Esophagus muscularis mucosa (tissue), 4 donors: ENCODE data around the gene GRIFIN. TPM values are rescaled to one million over a fixed set of nuclear protein-coding genes. Genes with fewer than 3 reads are reported as not detected.

Experiments used
- DNase-seq: peaks from one replicate; pipeline ENCODE4 v3.0.0-alpha.2; 2017; ENCODE audit errors: extremely low spot score
- H3K27ac ChIP-seq, 4 donors: fragments of 200-600 bp; sonication (generic); replicated peaks in 1 of 4; 1 replicate in 3 of 4; 2 replicates in 1 of 4; pipeline ENCODE4 v1.5.1; 2016 to 2019; ENCODE audit warnings: mild to moderate bottlenecking in 1 of 4
- H3K27me3 ChIP-seq, 4 donors: fragments of 200-600 bp; sonication (generic); one replicate each; pipeline versions ENCODE4 v1.5.1 to v1.6.0; 2016 to 2019
- H3K36me3 ChIP-seq, 4 donors: fragments of 200-600 bp; sonication (generic); one replicate each; pipeline ENCODE4 v1.5.1; 2016 to 2019
- H3K4me1 ChIP-seq, 4 donors: fragments of 200-600 bp; sonication (generic); one replicate each; pipeline ENCODE4 v1.5.1; 2016 to 2019
- H3K4me3 ChIP-seq, 4 donors: fragments of 200-600 bp; sonication (generic); 1 replicate in 2 of 4; 2 replicates in 2 of 4; pipeline ENCODE4 v1.5.1; 2016 to 2019; ENCODE audit warnings: mild to moderate bottlenecking in 4 of 4, moderate library complexity in 1 of 4
- H3K9me3 ChIP-seq, 4 donors: fragments of 200-600 bp; sonication (generic); 1 replicate in 3 of 4; 2 replicates in 1 of 4; pipeline ENCODE4 v1.5.1; 2016 to 2019
- EP300 ChIP-seq: sonication (generic); formaldehyde crosslinking; IDR thresholded peaks from one replicate; pipeline ENCODE4 v1.6.1; 2017; ENCODE audit warnings: antibody characterized with exemption
- POLR2A ChIP-seq: fragments of 450-650 bp; IDR thresholded peaks from one replicate; pipeline ENCODE4 v1.6.1; 2017; ENCODE audit warnings: antibody characterized with exemption, moderate library complexity, mild to moderate bottlenecking, low read depth
- POLR2AphosphoS5 ChIP-seq, 2 donors: sonication (generic); formaldehyde crosslinking; IDR thresholded peaks; one replicate each; pipeline ENCODE4 v1.6.1; 2017; ENCODE audit warnings: antibody characterized with exemption in 2 of 2
- WGBS: methylation state at CpG from one replicate; pipeline ENCODE4 v1.1.5; 2018; 5-methylcytosine and 5-hydroxymethylcytosine counted together
- intact Hi-C: fragments of 100-400 bp; cut with DNase I; formaldehyde crosslinking; loops from one replicate; pipeline ENCODE4 v1.15.1; 2023
- total RNA-seq, 4 donors: library from RNA; depleted of rRNA; stranded (reverse); fragments of >200 nt; gene quantifications; one replicate each; pipeline versions ENCODE4 v1.1.0 to v1.2.1, GENCODE V29; 2016
- TF ChIP-seq, protein P1 (sequence below), 3 experiments: fragments of 200-600 bp in 2 of 3; fragments of 450-650 bp in 1 of 3; sonication (generic) in 2 of 3; IDR thresholded peaks; one replicate each; pipeline ENCODE4 v1.5.1; 2017 to 2019; ENCODE audit warnings: antibody characterized with exemption in 3 of 3, mild to moderate bottlenecking in 2 of 3, moderate library complexity in 1 of 3

Gene GRIFIN
- total RNA-seq, 4 donors from 2014 or later, result not detected

DNA sequence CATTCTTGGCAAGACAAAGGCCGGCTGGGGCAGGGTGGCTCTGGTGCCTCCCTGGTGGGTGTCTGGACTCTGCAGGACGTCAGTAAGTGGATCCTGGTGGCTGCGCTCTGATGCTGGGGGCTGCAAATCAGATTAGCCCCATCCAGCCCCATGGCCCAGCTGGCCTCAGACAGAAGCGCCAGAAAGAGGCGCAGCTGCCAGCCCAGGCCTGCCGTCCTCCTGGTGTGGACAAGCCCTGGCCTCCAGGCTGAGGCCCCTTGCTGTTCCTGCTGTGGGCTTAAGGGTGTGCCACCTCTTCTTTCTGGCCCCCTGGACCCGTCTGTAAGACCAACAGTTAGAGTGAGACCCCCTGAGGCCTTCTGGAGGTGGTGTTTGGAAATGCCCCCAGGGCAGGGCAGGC lies 37.5 kb upstream of the GRIFIN start:
- intact Hi-C loops, result no loop called here
- no peaks in the 10 kb centered on the region for H3K36me3 ChIP-seq
- 100% methylated on average over 1 of the region's 7 CpGs for WGBS
- H3K4me3 ChIP-seq, result no peak overlapping the region
- DNase-seq, result no peak
- TF ChIP-seq, protein P1, sequence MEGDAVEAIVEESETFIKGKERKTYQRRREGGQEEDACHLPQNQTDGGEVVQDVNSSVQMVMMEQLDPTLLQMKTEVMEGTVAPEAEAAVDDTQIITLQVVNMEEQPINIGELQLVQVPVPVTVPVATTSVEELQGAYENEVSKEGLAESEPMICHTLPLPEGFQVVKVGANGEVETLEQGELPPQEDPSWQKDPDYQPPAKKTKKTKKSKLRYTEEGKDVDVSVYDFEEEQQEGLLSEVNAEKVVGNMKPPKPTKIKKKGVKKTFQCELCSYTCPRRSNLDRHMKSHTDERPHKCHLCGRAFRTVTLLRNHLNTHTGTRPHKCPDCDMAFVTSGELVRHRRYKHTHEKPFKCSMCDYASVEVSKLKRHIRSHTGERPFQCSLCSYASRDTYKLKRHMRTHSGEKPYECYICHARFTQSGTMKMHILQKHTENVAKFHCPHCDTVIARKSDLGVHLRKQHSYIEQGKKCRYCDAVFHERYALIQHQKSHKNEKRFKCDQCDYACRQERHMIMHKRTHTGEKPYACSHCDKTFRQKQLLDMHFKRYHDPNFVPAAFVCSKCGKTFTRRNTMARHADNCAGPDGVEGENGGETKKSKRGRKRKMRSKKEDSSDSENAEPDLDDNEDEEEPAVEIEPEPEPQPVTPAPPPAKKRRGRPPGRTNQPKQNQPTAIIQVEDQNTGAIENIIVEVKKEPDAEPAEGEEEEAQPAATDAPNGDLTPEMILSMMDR (IDR thresholded peaks at IDR 0.05), result no peak
- TF ChIP-seq POLR2A (no peak), POLR2AphosphoS5 (IDR thresholded peaks at IDR 0.05) (no peak), EP300 (no peak)
- H3K9me3 ChIP-seq, result no peaks in the 10 kb centered on the region
- no peak overlapping the region for H3K27ac ChIP-seq
- H3K4me1 ChIP-seq, result peaks cover 33 to 49% (median 45%) of the 10 kb centered on the region in 4 donors
- peaks cover 0 to 8% (median 0%) of the 10 kb centered on the region in 4 donors for H3K27me3 ChIP-seq

DNA sequence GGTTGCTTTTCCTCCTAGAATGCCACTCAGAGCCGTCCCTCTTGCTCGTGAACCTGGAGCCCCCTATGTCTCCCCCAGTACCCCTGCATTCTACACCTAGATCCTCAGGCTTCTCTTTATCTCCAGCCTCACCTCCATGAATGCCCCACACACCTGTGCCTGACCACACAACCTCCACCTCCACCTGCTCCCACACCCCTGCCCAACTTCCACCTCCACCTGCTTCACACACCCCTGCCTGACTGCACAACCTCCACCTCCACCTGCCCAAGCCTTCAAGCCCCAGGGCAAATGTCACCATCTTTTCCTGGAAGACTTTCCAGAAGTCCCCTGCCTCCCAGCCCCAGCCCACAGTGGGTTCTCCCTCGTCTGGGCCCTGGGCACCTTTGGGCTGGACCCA lies 36.5 kb upstream of the GRIFIN start:
- TF ChIP-seq, protein P1 (IDR thresholded peaks at IDR 0.05), result no peak
- TF ChIP-seq POLR2A (no peak), EP300 (no peak), POLR2AphosphoS5 (IDR thresholded peaks at IDR 0.05) (no peak)
- 82% methylated on average over 3 of the region's 3 CpGs for WGBS
- DNase-seq, result no peak

DNA sequence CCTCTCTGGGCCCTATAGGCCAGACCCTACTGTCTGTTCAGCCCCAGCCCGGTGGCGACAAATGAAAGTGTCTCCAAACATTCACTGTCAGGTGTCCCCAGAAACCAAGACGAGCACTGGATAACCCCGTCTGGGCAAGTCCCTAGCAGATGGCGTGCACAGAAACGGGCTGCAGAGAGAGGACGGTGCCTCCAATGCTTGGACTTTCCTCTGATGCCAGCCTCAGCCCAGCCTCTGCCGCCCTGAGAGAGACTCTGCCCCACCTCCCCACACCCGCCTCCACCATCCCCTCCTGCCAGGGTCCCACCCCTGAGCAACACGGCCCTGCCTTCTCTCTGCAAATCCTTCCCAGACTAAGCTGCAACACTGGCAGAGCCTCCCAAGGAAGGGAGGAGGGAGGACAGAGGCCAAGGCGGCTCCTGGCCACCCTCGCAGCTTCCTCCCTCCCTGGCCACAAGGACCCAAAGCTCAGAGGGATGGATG lies 36.0 kb upstream of the GRIFIN start:
- peaks cover 45 to 56% (median 55%) of the 10 kb centered on the region in 4 donors for H3K4me1 ChIP-seq
- H3K27me3 ChIP-seq, result no peaks in the 10 kb centered on the region
- H3K27ac ChIP-seq, result peak overlapping the region in 2 of 4 donors; percentile 9 to 48
- TF ChIP-seq, protein P1 (IDR thresholded peaks at IDR 0.05), result no peak
- TF ChIP-seq POLR2AphosphoS5 (IDR thresholded peaks at IDR 0.05), result no peak
- no peak for TF ChIP-seq EP300
- no peak for TF ChIP-seq POLR2A
- intact Hi-C loops, result no loop called here
- 63% methylated on average over 7 of the region's 12 CpGs for WGBS
- no peaks in the 10 kb centered on the region for H3K36me3 ChIP-seq
- H3K4me3 ChIP-seq, result no peak overlapping the region
- no peaks in the 10 kb centered on the region for H3K9me3 ChIP-seq
- DNase-seq, result no peak

More for the DNA sequence above, 36.5 kb upstream of the GRIFIN start:
- intact Hi-C loops, result no loop called here
- no peak overlapping the region for H3K27ac ChIP-seq
- H3K36me3 ChIP-seq, result no peaks in the 10 kb centered on the region
- peaks cover 42 to 51% (median 51%) of the 10 kb centered on the region in 4 donors for H3K4me1 ChIP-seq
- H3K27me3 ChIP-seq, result no peaks in the 10 kb centered on the region
- no peak overlapping the region for H3K4me3 ChIP-seq
- H3K9me3 ChIP-seq, result no peaks in the 10 kb centered on the region

DNA sequence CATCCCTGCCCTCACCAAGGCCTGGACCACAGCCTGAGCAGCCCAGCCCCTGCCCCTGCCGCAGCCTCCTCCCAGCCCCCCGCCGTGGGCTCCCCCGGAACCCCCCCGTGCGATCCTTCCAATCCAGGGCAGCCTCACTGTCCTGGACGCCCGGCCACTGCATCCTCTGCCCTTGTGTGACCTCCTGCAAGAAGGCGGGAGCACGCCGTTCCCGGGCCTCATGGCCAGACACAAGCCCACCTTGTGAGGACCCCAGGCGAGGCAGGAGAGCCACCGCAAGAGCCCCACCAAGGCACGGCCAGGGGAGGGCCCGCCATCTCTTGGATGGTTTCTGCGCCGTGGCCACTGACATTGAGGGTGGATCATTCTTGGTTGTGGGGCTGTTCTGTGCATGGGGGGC lies 35.6 kb upstream of the GRIFIN start:
- Histone ChIP-seq H3K27me3 (no peaks in the 10 kb centered on the region), H3K36me3 (no peaks in the 10 kb centered on the region), H3K4me1 (peaks cover 45 to 56% (median 55%) of the 10 kb centered on the region in 4 donors), H3K27ac (peak overlapping the region; percentile 9 to 53 (median 48)), H3K9me3 (no peaks in the 10 kb centered on the region), H3K4me3 (peak overlapping the region in 2 of 4 donors; percentile 7 to 9)
- WGBS, result no CpG with 5 or more reads among the region's 18 CpGs
- intact Hi-C loops, result no loop called here
- no peak for DNase-seq
- TF ChIP-seq EP300 (no peak), POLR2A (no peak), POLR2AphosphoS5 (IDR thresholded peaks at IDR 0.05) (no peak)
- TF ChIP-seq, protein P1 (IDR thresholded peaks at IDR 0.05), result no peak
